Esophagus squamous epithelium (tissue), 5 donors: ENCODE data around the gene PRKN. TPM values are rescaled to one million over a fixed set of nuclear protein-coding genes. Genes with fewer than 3 reads are reported as not detected.

Experiments used
- DNase-seq: peaks from one replicate; lab custom pipeline; 2025; lab: John Stamatoyannopoulos, UW
- H3K27ac ChIP-seq, 4 donors: fragments of 200-600 bp; sonication (generic); one replicate each; pipeline ENCODE4 v1.5.1; 2016 to 2019; ENCODE audit warnings: mild to moderate bottlenecking in 1 of 4
- H3K27me3 ChIP-seq, 4 donors: fragments of 200-600 bp; sonication (generic); 1 replicate in 3 of 4; 2 replicates in 1 of 4; pipeline versions ENCODE4 v1.5.1 to v1.6.0; 2017 to 2021; ENCODE audit warnings: antibody characterized with exemption in 1 of 4
- H3K36me3 ChIP-seq, 3 donors: fragments of 200-600 bp; sonication (generic); one replicate each; pipeline ENCODE4 v1.5.1; 2016 to 2019
- H3K4me1 ChIP-seq, 3 donors: fragments of 200-600 bp; sonication (generic); one replicate each; pipeline ENCODE4 v1.5.1; 2017 to 2019
- H3K4me3 ChIP-seq, 4 donors: fragments of 200-600 bp; sonication (generic); 1 replicate in 3 of 4; 2 replicates in 1 of 4; pipeline ENCODE4 v1.5.1; 2016 to 2019; ENCODE audit warnings: mild to moderate bottlenecking in 2 of 4, moderate library complexity in 1 of 4
- H3K9me3 ChIP-seq, 3 donors: fragments of 200-600 bp; sonication (generic); one replicate each; pipeline ENCODE4 v1.5.1; 2016 to 2019
- POLR2A ChIP-seq, 4 donors: fragments of 450-650 bp; IDR thresholded peaks; one replicate each; pipeline ENCODE4 v1.6.1; 2017; ENCODE audit warnings: antibody characterized with exemption in 4 of 4, mild to moderate bottlenecking in 4 of 4, moderate library complexity in 3 of 4
- WGBS, 2 donors: methylation state at CpG; one replicate each; pipeline ENCODE4 v1.1.5; 2018; 5-methylcytosine and 5-hydroxymethylcytosine counted together
- intact Hi-C: fragments of 100-400 bp; cut with DNase I; formaldehyde crosslinking; loops from one replicate; pipeline ENCODE4 v1.15.0; 2022
- total RNA-seq, 4 donors: library from RNA; depleted of rRNA; stranded (reverse); fragments of >200 nt; gene quantifications; one replicate each; pipeline ENCODE4 v1.1.0, GENCODE V29; 2016
- TF ChIP-seq, protein P1 (sequence below), 6 experiments: fragments of 450-650 bp in 4 of 6; fragments of 200-600 bp in 2 of 6; sonication (generic) in 2 of 6; IDR thresholded peaks; one replicate each; pipeline ENCODE4 v1.5.1; 2016 to 2019; ENCODE audit warnings: antibody characterized with exemption in 6 of 6, mild to moderate bottlenecking in 4 of 6, moderate library complexity in 4 of 6
- donor health status: DM: yes; HTN: yes; CAD: no.

PRKN gene
- total RNA-seq, 4 donors from 2014 or later = 0.70 to 5.5 (median 2.2) TPM

DNA sequence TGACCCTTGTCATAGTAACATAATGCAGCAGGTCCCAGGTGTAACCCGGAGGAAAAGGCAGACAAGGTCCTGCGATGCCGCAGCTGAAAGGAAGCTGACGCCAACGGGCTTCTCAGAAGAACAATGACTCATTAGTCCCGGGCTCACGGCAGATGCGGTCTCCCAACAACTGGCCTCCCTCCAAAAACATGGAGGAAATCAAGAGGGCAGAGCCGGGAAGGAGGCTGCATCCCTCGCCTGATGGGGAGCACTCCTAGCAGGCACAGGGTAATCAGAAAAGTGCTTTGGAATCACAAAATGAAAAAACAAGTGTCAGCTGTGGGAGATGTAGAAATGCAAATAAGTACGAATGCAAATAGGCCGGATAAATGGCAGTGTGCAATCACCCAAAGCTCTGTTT lies 1288.5 kb downstream of the PRKN start:
- DNase-seq = no peak
- intact Hi-C loops = no loop called here
- Histone ChIP-seq H3K36me3 (no peaks in the 10 kb centered on the region), H3K4me1 (peaks cover 0 to 34% (median 20%) of the 10 kb centered on the region in 3 donors), H3K4me3 (peak overlapping the region in 1 of 4 donors; percentile 35), H3K9me3 (no peaks in the 10 kb centered on the region), H3K27ac (peak overlapping the region in 3 of 4 donors; percentile 7 to 51 (median 25)), H3K27me3 (no peaks in the 10 kb centered on the region)
- WGBS, 2 donors = 33 to 51% methylated on average over 12 of the region's 12 CpGs
- no peak for TF ChIP-seq POLR2A (IDR thresholded peaks at IDR 0.05)
- TF ChIP-seq, protein P1, sequence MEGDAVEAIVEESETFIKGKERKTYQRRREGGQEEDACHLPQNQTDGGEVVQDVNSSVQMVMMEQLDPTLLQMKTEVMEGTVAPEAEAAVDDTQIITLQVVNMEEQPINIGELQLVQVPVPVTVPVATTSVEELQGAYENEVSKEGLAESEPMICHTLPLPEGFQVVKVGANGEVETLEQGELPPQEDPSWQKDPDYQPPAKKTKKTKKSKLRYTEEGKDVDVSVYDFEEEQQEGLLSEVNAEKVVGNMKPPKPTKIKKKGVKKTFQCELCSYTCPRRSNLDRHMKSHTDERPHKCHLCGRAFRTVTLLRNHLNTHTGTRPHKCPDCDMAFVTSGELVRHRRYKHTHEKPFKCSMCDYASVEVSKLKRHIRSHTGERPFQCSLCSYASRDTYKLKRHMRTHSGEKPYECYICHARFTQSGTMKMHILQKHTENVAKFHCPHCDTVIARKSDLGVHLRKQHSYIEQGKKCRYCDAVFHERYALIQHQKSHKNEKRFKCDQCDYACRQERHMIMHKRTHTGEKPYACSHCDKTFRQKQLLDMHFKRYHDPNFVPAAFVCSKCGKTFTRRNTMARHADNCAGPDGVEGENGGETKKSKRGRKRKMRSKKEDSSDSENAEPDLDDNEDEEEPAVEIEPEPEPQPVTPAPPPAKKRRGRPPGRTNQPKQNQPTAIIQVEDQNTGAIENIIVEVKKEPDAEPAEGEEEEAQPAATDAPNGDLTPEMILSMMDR (IDR thresholded peaks at IDR 0.05) = no peak

DNA sequence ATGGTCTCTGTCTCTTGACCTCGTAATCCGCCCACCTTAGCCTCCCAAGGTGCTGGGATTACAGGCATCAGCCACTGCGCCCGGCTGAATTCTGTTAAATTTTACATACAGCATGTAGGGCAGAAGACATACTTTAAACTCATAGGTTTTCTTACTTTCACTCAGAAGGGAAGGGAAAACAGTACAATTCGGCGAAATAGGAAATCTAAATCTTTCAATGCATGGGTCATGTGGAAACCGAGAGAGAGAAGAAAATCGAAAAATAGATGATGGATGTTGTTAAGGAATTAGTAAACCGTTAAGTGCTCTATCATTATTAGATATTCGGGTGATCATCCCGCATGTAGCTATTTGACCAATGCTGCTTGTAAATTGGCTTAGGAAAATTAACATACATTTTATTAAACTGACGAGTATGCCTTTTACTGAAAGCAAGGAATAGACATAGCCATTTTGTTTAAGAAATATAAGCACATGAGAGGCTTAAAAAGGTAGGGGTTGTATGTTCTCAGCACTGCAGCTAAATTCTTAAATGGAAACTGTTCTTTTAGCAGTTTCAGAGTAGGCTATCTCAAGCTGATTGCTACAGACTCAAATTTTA lies 1289.0 kb downstream of the PRKN start:
- intact Hi-C loops = no loop called here
- no peak for DNase-seq
- no peaks in the 10 kb centered on the region for H3K9me3 ChIP-seq
- H3K4me1 ChIP-seq = peaks cover 0 to 31% (median 19%) of the 10 kb centered on the region in 3 donors
- no peaks in the 10 kb centered on the region for H3K27me3 ChIP-seq
- 81 to 93% methylated on average over 12 of the region's 12 CpGs for WGBS, 2 donors
- no peaks in the 10 kb centered on the region for H3K36me3 ChIP-seq
- TF ChIP-seq POLR2A (IDR thresholded peaks at IDR 0.05) = no peak
- TF ChIP-seq, protein P1 (IDR thresholded peaks at IDR 0.05) = no peak
- H3K27ac ChIP-seq = peak overlapping the region in 2 of 4 donors; percentile 7 to 25
- H3K4me3 ChIP-seq = peak overlapping the region in 1 of 4 donors; percentile 35

DNA sequence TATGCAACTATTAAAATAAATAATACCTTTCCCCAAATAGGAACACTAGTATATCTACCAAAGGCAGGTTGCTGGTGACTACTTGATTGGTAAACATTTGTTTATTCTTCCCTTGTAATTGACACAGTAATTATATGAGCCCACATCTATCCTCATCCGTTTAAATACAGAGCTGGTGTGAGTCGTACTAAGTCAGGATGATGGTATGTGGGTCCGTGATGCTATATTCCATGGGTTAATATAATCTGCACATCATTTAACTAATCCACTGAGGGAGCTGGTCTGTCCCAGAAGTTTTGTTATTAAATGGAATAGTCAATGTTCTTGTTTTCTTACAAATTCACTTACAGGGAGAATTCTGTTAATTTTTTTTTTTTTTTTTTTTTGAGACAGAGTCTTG lies 1289.7 kb downstream of the PRKN start:
- no peak overlapping the region for H3K4me3 ChIP-seq
- intact Hi-C loops = no loop called here
- TF ChIP-seq POLR2A (IDR thresholded peaks at IDR 0.05) = no peak
- TF ChIP-seq, protein P1 (IDR thresholded peaks at IDR 0.05) = no peak
- WGBS, 2 donors = 84 to 94% methylated on average over 3 of the region's 3 CpGs
- peaks cover 0 to 31% (median 19%) of the 10 kb centered on the region in 3 donors for H3K4me1 ChIP-seq
- no peak overlapping the region for H3K27ac ChIP-seq
- no peaks in the 10 kb centered on the region for H3K9me3 ChIP-seq
- no peaks in the 10 kb centered on the region for H3K36me3 ChIP-seq
- no peak for DNase-seq
- no peaks in the 10 kb centered on the region for H3K27me3 ChIP-seq

DNA sequence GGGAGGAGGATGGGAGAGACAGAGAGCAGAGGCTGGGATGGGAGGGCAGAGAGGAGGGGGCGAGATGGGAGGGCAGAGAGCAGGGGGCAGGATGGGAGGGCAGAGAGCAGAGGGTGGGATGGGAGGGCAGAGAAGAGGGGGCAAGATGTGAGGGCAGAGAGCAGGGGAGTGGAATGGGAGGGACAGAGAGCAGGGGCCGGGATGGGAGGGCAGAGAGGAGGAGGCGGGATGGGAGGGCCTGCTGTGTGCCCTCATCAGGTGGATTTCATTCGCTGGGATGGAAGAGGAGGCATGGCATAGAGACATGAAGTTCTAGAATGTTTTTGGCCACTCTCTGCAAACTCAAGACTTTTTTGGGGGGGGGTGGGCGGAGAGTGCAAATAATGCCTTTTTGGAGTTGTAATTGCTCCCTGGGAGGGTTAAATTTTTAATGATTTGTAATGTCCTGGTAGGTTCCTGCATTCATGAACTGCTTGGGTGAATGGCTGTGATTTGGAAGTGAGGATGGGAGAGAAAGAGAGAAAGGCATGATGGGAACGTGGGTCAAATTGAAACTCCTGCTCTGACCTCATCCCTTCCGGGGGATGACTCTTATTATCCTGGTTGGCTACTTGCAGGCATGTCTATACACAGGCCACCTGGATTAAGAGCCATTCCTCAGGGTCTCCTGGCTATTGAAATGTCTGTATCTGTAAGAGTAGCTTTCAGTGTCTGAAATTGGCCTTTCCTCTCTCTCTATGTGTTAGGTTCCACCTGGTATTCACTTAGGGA lies 1291.3 kb downstream of the PRKN start:
- DNase-seq = no peak
- H3K9me3 ChIP-seq = no peaks in the 10 kb centered on the region
- no peaks in the 10 kb centered on the region for H3K36me3 ChIP-seq
- H3K27ac ChIP-seq = no peak overlapping the region
- intact Hi-C loops = no loop called here
- H3K27me3 ChIP-seq = no peaks in the 10 kb centered on the region
- no peak overlapping the region for H3K4me3 ChIP-seq
- 69 to 81% methylated on average over 6 of the region's 7 CpGs for WGBS, 2 donors
- peaks cover 0 to 31% (median 19%) of the 10 kb centered on the region in 3 donors for H3K4me1 ChIP-seq
- no peak for TF ChIP-seq POLR2A (IDR thresholded peaks at IDR 0.05)
- TF ChIP-seq, protein P1 (IDR thresholded peaks at IDR 0.05) = no peak

DNA sequence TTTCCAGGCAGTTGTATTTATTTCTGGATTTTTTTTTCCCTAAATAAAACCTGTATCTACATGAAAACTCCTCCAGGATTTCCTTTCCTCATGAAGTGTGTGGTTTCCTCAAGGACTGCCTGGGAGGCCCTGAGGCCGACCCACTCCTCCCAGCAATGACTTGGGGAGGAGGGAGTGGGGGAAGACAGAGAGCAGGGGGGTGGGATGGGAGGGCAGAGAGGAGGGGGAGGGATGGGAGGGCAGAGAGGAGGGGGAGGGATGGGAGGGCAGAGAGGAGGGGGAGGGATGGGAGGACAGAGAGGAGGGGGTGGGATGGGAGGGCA lies 1291.9 kb downstream of the PRKN start:
- H3K4me1 ChIP-seq = peaks cover 0 to 31% (median 19%) of the 10 kb centered on the region in 3 donors
- no peak for DNase-seq
- no peaks in the 10 kb centered on the region for H3K9me3 ChIP-seq
- no peaks in the 10 kb centered on the region for H3K27me3 ChIP-seq
- no peaks in the 10 kb centered on the region for H3K36me3 ChIP-seq
- H3K4me3 ChIP-seq = no peak overlapping the region
- no peak for TF ChIP-seq POLR2A (IDR thresholded peaks at IDR 0.05)
- TF ChIP-seq, protein P1 (IDR thresholded peaks at IDR 0.05) = no peak
- intact Hi-C loops = no loop called here
- peak overlapping the region in 2 of 4 donors; percentile 6 to 9 for H3K27ac ChIP-seq
- WGBS, 2 donors = 0% methylated on average over 1 of the region's 1 CpG; no CpG with 5 or more reads in 1 of the 2 donors
